SU-DHL-6 (cell line): ENCODE measurements around the gene SNHG17.

Source experiments
- H2AFZ ChIP-seq: fragments of 200-600 bp; sonication (generic); 2 replicates; pipeline ENCODE4 v1.6.1; 2014; ENCODE audit warnings: low read depth, mild to moderate bottlenecking, moderate library complexity, mixed read lengths, antibody characterized with exemption, low read length; ENCODE audit not compliant: severe bottlenecking
- H3F3A ChIP-seq: fragments of 200-600 bp; shearing (Covaris generic); 2 replicates; pipeline ENCODE4 v1.6.0; 2016; ENCODE audit warnings: antibody characterized with exemption, mild to moderate bottlenecking; ENCODE audit not compliant: insufficient read depth
- H3K27ac ChIP-seq: fragments of 200-600 bp; sonication (generic); 2 replicates; pipeline ENCODE4 v1.5.1; 2016; ENCODE audit warnings: low read depth, mild to moderate bottlenecking, low read length, moderate library complexity, mixed read lengths
- H3K27me3 ChIP-seq: fragments of 200-600 bp; sonication (generic), shearing (Covaris generic); 2 replicates; pipeline ENCODE4 v1.6.0; 2014; ENCODE audit warnings: mild to moderate bottlenecking, low read length
- H3K36me3 ChIP-seq: fragments of 200-600 bp; sonication (generic); 2 replicates; pipeline ENCODE4 v1.6.1; 2014; ENCODE audit warnings: mild to moderate bottlenecking, low read length, mixed read lengths
- H3K4me2 ChIP-seq: fragments of 300-600, 200-600 bp; shearing (Covaris generic), sonication (generic); 2 replicates; pipeline ENCODE4 v1.6.0; 2014; ENCODE audit warnings: low read length, low read depth, mild to moderate bottlenecking; ENCODE audit not compliant: poor library complexity, severe bottlenecking
- H3K4me3 ChIP-seq: fragments of 200-600 bp; sonication (generic); 2 replicates; pipeline ENCODE4 v1.5.1; 2014; ENCODE audit warnings: antibody characterized with exemption, low read length, mild to moderate bottlenecking, mixed read lengths; ENCODE audit not compliant: insufficient read depth, poor library complexity, severe bottlenecking
- H3K79me2 ChIP-seq: fragments of 200-600 bp; sonication (generic); 2 replicates; pipeline ENCODE4 v1.6.1; 2014; ENCODE audit warnings: mild to moderate bottlenecking, low read length, moderate library complexity; ENCODE audit not compliant: insufficient read depth
- H3K9ac ChIP-seq: fragments of 200-600 bp; sonication (generic); 2 replicates; pipeline ENCODE4 v1.7.0; 2014; ENCODE audit warnings: mild to moderate bottlenecking, low read length
- H3K9me2 ChIP-seq: fragments of 200-600 bp; sonication (generic); replicated peaks from 2 replicates; pipeline ENCODE4 v1.6.1; 2014; ENCODE audit warnings: low read length; ENCODE audit not compliant: insufficient read depth
- H3K9me3 ChIP-seq: fragments of 200-600 bp; sonication (generic); 2 replicates; pipeline ENCODE4 v1.6.1; 2014; ENCODE audit warnings: low read length, mixed read lengths; ENCODE audit not compliant: insufficient read depth
- H4K20me1 ChIP-seq: fragments of 200-600 bp; sonication (generic); 2 replicates; pipeline ENCODE4 v1.6.1; 2014; ENCODE audit warnings: low read depth, mild to moderate bottlenecking, antibody characterized with exemption, low read length, moderate library complexity, mixed read lengths
- CTCF ChIP-seq: fragments of 200-600 bp; sonication (generic); IDR thresholded peaks from one replicate; pipeline ENCODE4 v1.5.1; 2017; ENCODE audit warnings: antibody characterized with exemption, mild to moderate bottlenecking, low read length, moderate library complexity; ENCODE audit not compliant: insufficient read depth, poor library complexity, severe bottlenecking
- EZH2phosphoT487 ChIP-seq: fragments of 200-600 bp; sonication (generic), shearing (Covaris generic); conservative IDR thresholded peaks from 2 replicates; pipeline ENCODE4 v1.6.1; 2018; ENCODE audit warnings: mild to moderate bottlenecking, antibody characterized with exemption, low read length, moderate library complexity, mixed read lengths

SNHG17 gene

GRCh38 chr20:38407321-38407720 is 27.8 kb downstream of the SNHG17 start:
- Histone ChIP-seq H3K4me3 (no peak overlapping the region), H2AFZ (no peak overlapping the region), H3K9me3 (0 out of 2 replicates have a peak, but pooled peaks cover 4% of the 10 kb centered on the region), H3K4me2 (no peak overlapping the region), H3K36me3 (peaks cover 7% of the 10 kb centered on the region; the same call in 1 of the 2 replicates), H3F3A (no peaks in the 10 kb centered on the region), H3K9me2 (no peaks in the 10 kb centered on the region), H3K79me2 (no peaks in the 10 kb centered on the region), H3K27me3 (no peaks in the 10 kb centered on the region), H3K9ac (no peak overlapping the region), H3K27ac (no peak overlapping the region), H4K20me1 (no peaks in the 10 kb centered on the region)
- no peak for TF ChIP-seq CTCF
- TF ChIP-seq EZH2phosphoT487: no peak

GRCh38 chr20:38406476-38406875 is 28.7 kb downstream of the SNHG17 start:
- Histone ChIP-seq H3K36me3 (peaks cover 4% of the 10 kb centered on the region; the same call in 1 of the 2 replicates), H3K27me3 (no peaks in the 10 kb centered on the region), H3K4me2 (no peak overlapping the region), H2AFZ (no peak overlapping the region), H3K9me2 (no peaks in the 10 kb centered on the region), H3K27ac (no peak overlapping the region), H4K20me1 (no peaks in the 10 kb centered on the region), H3F3A (no peaks in the 10 kb centered on the region), H3K9me3 (0 out of 2 replicates have a peak, but pooled peaks cover 4% of the 10 kb centered on the region), H3K79me2 (no peaks in the 10 kb centered on the region), H3K9ac (no peak overlapping the region), H3K4me3 (no peak overlapping the region)
- TF ChIP-seq CTCF (no peak), EZH2phosphoT487 (no peak)

GRCh38 chr20:38405132-38405531 is 30.0 kb downstream of the SNHG17 start:
- H3K79me2 ChIP-seq: no peaks in the 10 kb centered on the region
- no peak overlapping the region for H3K9ac ChIP-seq
- H3K9me2 ChIP-seq: no peaks in the 10 kb centered on the region
- no peaks in the 10 kb centered on the region for H4K20me1 ChIP-seq
- peaks cover 4% of the 10 kb centered on the region; the same call in 1 of the 2 replicates for H3K36me3 ChIP-seq
- H3K27ac ChIP-seq: no peak overlapping the region
- TF ChIP-seq CTCF (no peak), EZH2phosphoT487 (no peak)
- H3K27me3 ChIP-seq: no peaks in the 10 kb centered on the region
- H2AFZ ChIP-seq: no peak overlapping the region
- 0 out of 2 replicates have a peak, but pooled peaks cover 4% of the 10 kb centered on the region for H3K9me3 ChIP-seq
- no peaks in the 10 kb centered on the region for H3F3A ChIP-seq
- no peak overlapping the region for H3K4me2 ChIP-seq
- H3K4me3 ChIP-seq: no peak overlapping the region
